IMR-90 (cell line): Measurements from ENCODE around the gene ILDR2.

Experiments used
- CEBPB ChIP-seq: IDR thresholded peaks from 2 replicates; pipeline ENCODE4 v1.6.1; 2012; ENCODE audit warnings: low read depth, low read length, improper control_type of control experiment
- MAFK ChIP-seq: IDR thresholded peaks from 2 replicates; pipeline ENCODE4 v1.6.1; 2012; ENCODE audit warnings: low read depth, low read length, improper control_type of control experiment
- MXI1 ChIP-seq: IDR thresholded peaks from 2 replicates; pipeline ENCODE4 v1.6.1; 2012; ENCODE audit warnings: low read depth, mild to moderate bottlenecking, low read length, moderate library complexity, borderline replicate concordance
- POLR2A ChIP-seq: IDR thresholded peaks from 2 replicates; pipeline ENCODE4 v1.6.1; 2012; ENCODE audit warnings: mild to moderate bottlenecking, low read depth, low read length
- RAD21 ChIP-seq: IDR thresholded peaks from 2 replicates; pipeline ENCODE4 v1.6.1; 2012; ENCODE audit warnings: low read length, improper control_type of control experiment
- RFX5 ChIP-seq: IDR thresholded peaks from 2 replicates; pipeline ENCODE4 v1.8.0; 2012; ENCODE audit warnings: low read depth, mild to moderate bottlenecking, low read length, moderate library complexity
- TF ChIP-seq, protein P1 (sequence below): conservative IDR thresholded peaks from 2 replicates; pipeline ENCODE4 v1.5.1; 2012; ENCODE audit warnings: mild to moderate bottlenecking, low read depth, low read length, improper control_type of control experiment

DNA sequence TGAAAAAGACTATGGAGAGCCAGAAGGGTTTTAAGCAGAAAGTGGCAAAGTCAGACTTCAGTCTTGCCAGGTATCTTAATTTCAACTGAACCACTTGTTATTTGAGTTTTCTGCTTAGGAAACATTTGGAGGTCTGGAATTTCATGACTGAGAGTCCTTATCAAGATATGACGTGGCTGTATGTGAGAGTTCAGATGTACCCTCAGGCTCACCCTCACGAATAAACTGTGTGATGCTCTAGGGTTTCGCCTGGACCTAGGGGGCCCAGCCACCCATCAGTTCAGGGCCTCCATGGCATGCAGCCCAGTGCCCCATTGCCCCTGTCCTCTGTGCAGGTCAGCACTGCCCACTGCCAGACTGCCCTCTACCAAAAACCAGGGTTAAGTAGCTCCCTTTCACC, 68.7 kb downstream of the ILDR2 start:
- no peak for TF ChIP-seq MXI1
- TF ChIP-seq, protein P1, sequence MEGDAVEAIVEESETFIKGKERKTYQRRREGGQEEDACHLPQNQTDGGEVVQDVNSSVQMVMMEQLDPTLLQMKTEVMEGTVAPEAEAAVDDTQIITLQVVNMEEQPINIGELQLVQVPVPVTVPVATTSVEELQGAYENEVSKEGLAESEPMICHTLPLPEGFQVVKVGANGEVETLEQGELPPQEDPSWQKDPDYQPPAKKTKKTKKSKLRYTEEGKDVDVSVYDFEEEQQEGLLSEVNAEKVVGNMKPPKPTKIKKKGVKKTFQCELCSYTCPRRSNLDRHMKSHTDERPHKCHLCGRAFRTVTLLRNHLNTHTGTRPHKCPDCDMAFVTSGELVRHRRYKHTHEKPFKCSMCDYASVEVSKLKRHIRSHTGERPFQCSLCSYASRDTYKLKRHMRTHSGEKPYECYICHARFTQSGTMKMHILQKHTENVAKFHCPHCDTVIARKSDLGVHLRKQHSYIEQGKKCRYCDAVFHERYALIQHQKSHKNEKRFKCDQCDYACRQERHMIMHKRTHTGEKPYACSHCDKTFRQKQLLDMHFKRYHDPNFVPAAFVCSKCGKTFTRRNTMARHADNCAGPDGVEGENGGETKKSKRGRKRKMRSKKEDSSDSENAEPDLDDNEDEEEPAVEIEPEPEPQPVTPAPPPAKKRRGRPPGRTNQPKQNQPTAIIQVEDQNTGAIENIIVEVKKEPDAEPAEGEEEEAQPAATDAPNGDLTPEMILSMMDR: no peak
- TF ChIP-seq POLR2A: no peak
- no peak for TF ChIP-seq RAD21
- no peak for TF ChIP-seq MAFK
- no peak for TF ChIP-seq RFX5
- TF ChIP-seq CEBPB: no peak
